ENCODE measurements around the gene TPM2.

The TPM2 gene

DNA sequence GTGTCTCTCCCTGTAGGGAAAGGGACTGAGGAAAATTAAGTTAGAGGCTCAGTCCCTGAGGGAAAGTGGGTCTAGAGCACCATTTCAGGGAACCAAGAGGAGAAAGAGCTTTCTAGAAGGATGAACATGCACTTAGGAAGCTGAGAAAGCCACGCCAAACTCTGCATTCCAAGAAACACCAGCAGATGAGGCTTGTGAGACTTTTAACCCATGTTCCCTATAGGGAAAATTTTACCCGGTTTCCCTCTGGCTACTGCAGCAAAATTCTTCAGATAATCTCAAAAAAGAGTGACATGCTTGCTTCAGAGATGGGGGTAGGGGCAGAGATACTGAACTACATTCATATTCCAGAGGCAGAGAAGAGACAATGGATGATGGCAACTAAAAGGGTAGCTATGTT, 33.7 kb upstream of the TPM2 start:
- no peak for DNase-seq
- TF ChIP-seq, protein P1, sequence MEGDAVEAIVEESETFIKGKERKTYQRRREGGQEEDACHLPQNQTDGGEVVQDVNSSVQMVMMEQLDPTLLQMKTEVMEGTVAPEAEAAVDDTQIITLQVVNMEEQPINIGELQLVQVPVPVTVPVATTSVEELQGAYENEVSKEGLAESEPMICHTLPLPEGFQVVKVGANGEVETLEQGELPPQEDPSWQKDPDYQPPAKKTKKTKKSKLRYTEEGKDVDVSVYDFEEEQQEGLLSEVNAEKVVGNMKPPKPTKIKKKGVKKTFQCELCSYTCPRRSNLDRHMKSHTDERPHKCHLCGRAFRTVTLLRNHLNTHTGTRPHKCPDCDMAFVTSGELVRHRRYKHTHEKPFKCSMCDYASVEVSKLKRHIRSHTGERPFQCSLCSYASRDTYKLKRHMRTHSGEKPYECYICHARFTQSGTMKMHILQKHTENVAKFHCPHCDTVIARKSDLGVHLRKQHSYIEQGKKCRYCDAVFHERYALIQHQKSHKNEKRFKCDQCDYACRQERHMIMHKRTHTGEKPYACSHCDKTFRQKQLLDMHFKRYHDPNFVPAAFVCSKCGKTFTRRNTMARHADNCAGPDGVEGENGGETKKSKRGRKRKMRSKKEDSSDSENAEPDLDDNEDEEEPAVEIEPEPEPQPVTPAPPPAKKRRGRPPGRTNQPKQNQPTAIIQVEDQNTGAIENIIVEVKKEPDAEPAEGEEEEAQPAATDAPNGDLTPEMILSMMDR (IDR thresholded peaks at IDR 0.05; ENCODE audit: low read depth, low read length), result no peak
- H3K27me3 ChIP-seq, result no peaks in the 10 kb centered on the region
- H3K36me3 ChIP-seq, result peaks cover 59% of the 10 kb centered on the region
- no peaks in the 10 kb centered on the region; the same call in 1 of the 2 replicates for H3K4me1 ChIP-seq
- no peaks in the 10 kb centered on the region for H3K9me3 ChIP-seq
- no peak overlapping the region for H3K4me3 ChIP-seq (ENCODE audit: low read depth, low read length)

DNA sequence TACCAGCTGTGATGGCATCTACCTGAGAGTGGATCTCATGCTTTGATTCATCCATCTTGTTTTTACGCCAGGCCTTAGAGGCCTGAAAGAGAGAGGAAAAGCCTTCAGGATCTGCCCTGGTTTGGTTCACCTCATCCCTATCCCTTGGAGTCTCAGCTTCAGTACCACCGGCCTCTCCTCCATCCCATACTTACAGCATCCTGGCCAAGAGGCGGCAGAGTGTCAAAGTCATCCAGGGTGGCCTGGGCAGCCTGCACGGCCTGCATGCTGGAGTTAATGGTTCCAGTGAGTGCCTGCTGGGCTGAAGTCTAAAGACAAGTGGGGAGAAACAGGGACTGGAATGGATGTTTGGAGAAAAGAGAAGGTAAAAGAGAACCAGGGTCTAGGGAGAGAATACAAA, 29.8 kb upstream of the TPM2 start:
- H3K4me3 ChIP-seq (ENCODE audit: low read depth, low read length), result no peak overlapping the region
- H3K4me1 ChIP-seq, result no peaks in the 10 kb centered on the region
- no peak for DNase-seq
- H3K9me3 ChIP-seq, result no peaks in the 10 kb centered on the region
- peaks cover 83% of the 10 kb centered on the region for H3K36me3 ChIP-seq
- no peaks in the 10 kb centered on the region for H3K27me3 ChIP-seq
- TF ChIP-seq, protein P1 (IDR thresholded peaks at IDR 0.05; ENCODE audit: low read depth, low read length), result no peak

DNA sequence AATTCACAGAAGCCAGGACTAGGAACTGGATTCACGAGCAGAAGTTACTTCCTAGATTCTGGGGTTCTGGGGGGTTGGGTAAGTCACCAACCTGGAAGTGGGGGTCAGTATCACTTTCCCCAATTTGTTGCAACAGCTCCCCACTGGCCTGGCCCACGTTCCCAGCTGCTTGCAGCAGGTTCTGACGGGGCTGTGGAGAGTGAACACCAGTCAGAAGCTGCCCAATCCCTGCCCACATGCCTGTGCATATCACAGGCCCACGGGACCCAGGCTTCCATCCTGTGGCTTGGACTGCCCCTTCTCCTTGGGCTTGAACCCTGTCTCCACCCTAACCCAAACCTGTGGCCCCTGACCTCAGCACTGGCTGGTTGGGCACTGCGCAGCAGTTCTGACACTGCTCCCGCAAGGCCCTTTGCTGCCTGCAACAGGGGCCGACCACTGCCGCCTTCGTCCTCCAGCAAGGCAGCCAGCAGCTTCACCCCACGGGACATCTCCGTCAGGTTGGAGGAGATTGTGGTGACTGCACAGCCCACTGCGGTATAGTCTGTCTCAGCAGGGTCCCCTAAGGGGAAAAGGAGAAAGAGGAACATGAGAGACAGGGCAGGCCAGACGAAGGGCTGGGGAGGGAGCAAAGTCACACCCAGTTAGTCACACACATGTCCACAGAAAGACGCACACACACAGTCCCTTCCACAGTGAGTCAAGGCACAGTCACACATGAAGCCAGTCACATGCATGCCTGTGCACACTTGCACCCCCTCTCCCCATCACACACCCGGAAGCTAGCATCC, 29.2 kb upstream of the TPM2 start:
- H3K9me3 ChIP-seq, result no peaks in the 10 kb centered on the region
- no peak overlapping the region for H3K4me3 ChIP-seq (ENCODE audit: low read depth, low read length)
- H3K27me3 ChIP-seq, result no peaks in the 10 kb centered on the region
- TF ChIP-seq, protein P1 (IDR thresholded peaks at IDR 0.05; ENCODE audit: low read depth, low read length), result no peak
- no peak for DNase-seq
- H3K36me3 ChIP-seq, result peaks cover 83% of the 10 kb centered on the region
- no peaks in the 10 kb centered on the region for H3K4me1 ChIP-seq

DNA sequence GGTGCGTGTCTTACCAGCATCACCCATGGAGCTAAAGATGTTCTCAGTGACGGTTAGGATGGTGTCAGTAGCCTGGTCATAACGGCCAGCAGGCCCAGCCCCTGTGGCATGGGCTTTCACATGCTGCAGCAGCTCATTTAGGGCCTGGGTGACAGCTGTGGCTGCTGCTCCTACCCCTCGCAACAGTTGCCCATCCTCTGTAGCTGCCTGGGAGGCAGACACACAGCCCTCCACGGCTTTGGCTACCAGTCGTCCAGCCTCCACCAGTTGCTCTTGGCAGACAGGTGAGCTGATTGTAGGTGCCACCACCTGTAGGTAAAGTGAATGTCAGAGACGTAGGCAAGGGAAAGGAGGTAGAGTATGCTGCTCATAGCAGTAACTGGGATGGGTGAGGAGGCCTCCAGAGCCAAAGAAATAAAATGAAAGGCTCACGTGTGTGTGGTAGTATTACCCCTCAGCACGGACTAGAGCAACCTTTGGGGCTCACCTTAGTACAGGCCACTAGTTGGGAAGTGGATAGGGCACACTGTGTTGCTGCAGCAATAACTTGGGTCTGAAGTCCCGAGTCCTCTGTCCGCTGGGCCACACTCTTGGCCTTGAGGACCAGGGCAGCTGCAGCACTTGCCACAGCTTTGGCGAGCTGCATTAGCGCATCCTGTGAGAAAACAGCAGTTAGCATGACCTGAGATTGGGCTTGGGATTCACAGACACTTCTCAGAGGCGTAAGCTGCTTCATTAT, 27.6 kb upstream of the TPM2 start:
- H3K27me3 ChIP-seq, result no peaks in the 10 kb centered on the region
- no peak overlapping the region for H3K4me3 ChIP-seq (ENCODE audit: low read depth, low read length)
- DNase-seq, result no peak
- TF ChIP-seq, protein P1 (IDR thresholded peaks at IDR 0.05; ENCODE audit: low read depth, low read length), result no peak
- H3K36me3 ChIP-seq, result peaks cover 84% of the 10 kb centered on the region
- no peaks in the 10 kb centered on the region for H3K4me1 ChIP-seq
- H3K9me3 ChIP-seq, result no peaks in the 10 kb centered on the region

DNA sequence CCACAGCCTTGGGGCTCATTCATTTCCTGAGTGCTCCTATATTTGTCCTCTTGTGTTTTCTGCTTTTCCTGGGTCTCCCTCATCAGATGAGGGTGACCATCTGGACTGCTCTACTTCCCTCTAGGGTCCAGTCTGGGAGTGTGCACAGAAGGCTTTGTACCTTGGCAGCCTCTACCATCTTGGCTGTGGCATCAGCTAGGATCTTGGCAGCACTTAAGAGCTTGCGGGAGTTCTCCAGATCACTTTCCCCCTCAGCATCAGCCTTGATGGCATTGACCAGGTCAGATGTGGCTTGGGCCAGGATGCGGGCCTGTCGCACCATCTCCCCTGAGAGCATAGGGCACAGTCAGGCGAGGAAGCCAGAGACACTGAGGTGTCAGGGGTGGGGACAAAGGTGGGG, 26.5 kb upstream of the TPM2 start:
- H3K4me1 ChIP-seq, result no peaks in the 10 kb centered on the region
- no peak for DNase-seq
- H3K9me3 ChIP-seq, result no peaks in the 10 kb centered on the region
- no peaks in the 10 kb centered on the region for H3K27me3 ChIP-seq
- H3K4me3 ChIP-seq (ENCODE audit: low read depth, low read length), result no peak overlapping the region
- TF ChIP-seq, protein P1 (IDR thresholded peaks at IDR 0.05; ENCODE audit: low read depth, low read length), result no peak
- H3K36me3 ChIP-seq, result peaks cover 85% of the 10 kb centered on the region

Measured in BE2C (cell line).